GM19395 (cell line): Measurements from ENCODE around the gene CNNM3.
A peak's percentile ranks its signal among the peaks of the same experiment; 100 is the strongest.

Source experiments
- ATAC-seq: cut with Tn5 transposase; IDR thresholded peaks from one replicate; pipeline ENCODE4 v1.9.1; 2021; ENCODE audit warnings: mild to moderate bottlenecking, moderate library complexity; ENCODE audit not compliant: unreplicated experiment

CNNM3 gene

GRCh38 chr2:96874198-96874831, 58.2 kb downstream of the CNNM3 start:
- ATAC-seq = peak; percentile 51

- ATAC-seq = no peak
These were observed 59.6 kb downstream of the CNNM3 start for GRCh38 chr2:96875498-96876268.

DNA sequence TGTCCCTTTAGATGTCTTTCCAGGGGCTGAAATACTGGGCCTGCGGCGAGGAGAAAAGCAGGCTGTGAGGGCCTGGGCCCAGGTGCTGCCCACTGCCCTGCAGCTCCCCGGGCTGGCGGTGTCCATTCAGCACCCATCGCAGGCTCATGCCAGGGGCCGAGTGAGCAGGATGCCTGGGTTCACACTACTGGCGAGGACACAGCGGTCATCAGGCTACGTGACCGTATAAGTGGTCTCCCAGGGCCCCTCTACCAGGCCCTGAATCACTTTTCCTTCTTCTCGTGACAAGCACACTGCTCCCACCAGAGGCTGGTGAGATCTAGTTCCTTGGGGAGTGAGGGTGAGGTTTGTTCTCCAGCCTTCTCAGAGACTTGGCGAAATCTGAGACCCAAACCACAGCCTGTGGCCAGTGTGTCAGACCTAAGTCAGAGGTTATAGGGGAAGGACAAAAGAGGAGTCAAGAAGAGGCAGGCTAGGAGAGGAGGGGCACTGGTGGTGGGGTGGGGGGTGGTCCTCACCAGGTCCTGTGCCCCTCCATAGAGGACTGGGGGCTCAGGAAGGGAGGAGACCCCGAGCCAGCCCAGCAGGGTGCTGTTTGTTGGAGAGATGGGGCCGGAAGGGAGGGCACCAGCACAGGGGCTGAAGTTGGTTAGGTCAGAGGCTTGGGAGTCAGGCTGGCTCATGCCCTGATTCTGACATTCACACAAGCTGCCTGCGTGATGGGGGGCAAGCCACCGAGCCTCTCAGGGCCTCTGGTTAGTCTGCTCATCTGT, 60.4 kb downstream of the CNNM3 start:
- no peak for ATAC-seq

DNA sequence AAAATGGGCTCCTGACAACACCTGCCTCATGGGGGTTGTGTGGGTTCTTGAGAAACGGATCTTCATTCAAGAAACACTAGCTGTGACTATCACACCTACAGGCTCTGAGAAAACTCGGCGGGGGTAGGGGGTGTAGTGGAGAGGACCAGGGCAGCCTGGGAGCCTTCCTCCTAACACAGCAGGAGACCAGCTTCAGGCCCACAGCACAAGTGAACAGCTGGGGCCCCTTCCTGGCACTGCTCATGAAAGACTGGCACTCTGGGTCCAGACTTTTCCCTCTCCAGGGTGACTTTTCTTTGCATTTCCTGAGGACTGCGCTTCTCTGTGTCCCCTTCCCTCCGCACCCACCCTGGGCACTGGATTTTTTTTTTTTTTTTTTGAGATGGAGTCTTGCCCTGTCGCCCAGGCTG, 61.0 kb downstream of the CNNM3 start:
- ATAC-seq = no peak

GRCh38 chr2:96877631-96878092, 61.6 kb downstream of the CNNM3 start:
- ATAC-seq = no peak

GRCh38 chr2:96878171-96878570, 62.1 kb downstream of the CNNM3 start:
- no peak for ATAC-seq

GRCh38 chr2:96878796-96879544, 62.9 kb downstream of the CNNM3 start:
- ATAC-seq = no peak

- ATAC-seq = no peak
These were observed 63.5 kb downstream of the CNNM3 start for GRCh38 chr2:96879545-96880040.

- no peak for ATAC-seq
These were observed 64.8 kb downstream of the CNNM3 start for GRCh38 chr2:96880891-96881273.

GRCh38 chr2:96881349-96882195, 65.5 kb downstream of the CNNM3 start:
- no peak for ATAC-seq

- no peak for ATAC-seq
These were observed 66.2 kb downstream of the CNNM3 start for GRCh38 chr2:96882230-96882629.

GRCh38 chr2:96882906-96883305, 66.8 kb downstream of the CNNM3 start:
- ATAC-seq = no peak

DNA sequence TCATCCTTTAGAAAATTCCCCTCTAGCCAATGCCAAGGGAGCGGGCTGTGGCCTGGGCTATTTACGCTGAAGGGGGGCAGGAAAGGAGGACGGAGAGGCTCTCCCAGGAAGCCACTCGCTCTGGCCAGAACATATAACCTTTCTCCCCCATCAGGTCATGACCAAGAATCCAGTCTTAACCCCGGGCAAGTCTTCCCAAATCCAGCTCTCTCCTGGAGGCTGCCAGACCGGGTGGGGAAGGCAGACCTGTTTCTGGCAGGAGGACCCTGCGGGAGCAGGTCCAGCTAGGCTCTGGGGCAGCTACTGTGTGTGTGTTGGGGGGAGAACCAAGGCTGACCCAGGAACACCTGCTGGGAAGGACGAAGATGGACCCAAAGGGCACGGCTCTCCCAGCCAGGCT, 67.2 kb downstream of the CNNM3 start:
- ATAC-seq = no peak
